NCI-H2029 treated with DMSO at 0.1 percent for 48 hours (cell line): ENCODE measurements around the gene ISOC1.

Source experiments
- DNase-seq: peaks from one replicate; lab custom pipeline; 2025; lab: John Stamatoyannopoulos, UW

Gene ISOC1

GRCh38 chr5:129125819-129126218 is 31.3 kb downstream of the ISOC1 start:
- no peak for DNase-seq

- no peak for DNase-seq
These were observed 39.0 kb downstream of the ISOC1 start for GRCh38 chr5:129133553-129133952.

- DNase-seq, result no peak
These were observed 41.1 kb downstream of the ISOC1 start for GRCh38 chr5:129135633-129136032.

GRCh38 chr5:129137637-129138036 is 43.1 kb downstream of the ISOC1 start:
- DNase-seq, result no peak

- DNase-seq, result no peak
These were observed 46.5 kb downstream of the ISOC1 start for GRCh38 chr5:129141078-129141477.

GRCh38 chr5:129141696-129142095 is 47.1 kb downstream of the ISOC1 start:
- no peak for DNase-seq

- DNase-seq, result no peak
These were observed 61.3 kb downstream of the ISOC1 start for GRCh38 chr5:129155876-129156275.

- DNase-seq, result no peak
These were observed 67.3 kb downstream of the ISOC1 start for GRCh38 chr5:129161830-129162229.
